K562 (cell line): ENCODE measurements around the gene POMGNT1. TPM values are rescaled to one million over a fixed set of nuclear protein-coding genes. Genes with fewer than 3 reads are reported as not detected.

Source experiments
- E2F3 ChIP-seq: fragments of 250-450 bp; sonication (Bioruptor Pico); IDR thresholded peaks from 2 replicates; pipeline ENCODE4 v1.4.0; 2020; ENCODE audit warnings: mild to moderate bottlenecking
- FOSL1 ChIP-seq: fragments of 200-800 bp; sonication (Bioruptor generic); conservative IDR thresholded peaks from 2 replicates; pipeline ENCODE4 v1.6.1; 2016; ENCODE audit warnings: missing genetic modification characterization, missing compliant biosample characterization
- FOXK1 ChIP-seq: sonication (generic); formaldehyde crosslinking; IDR thresholded peaks from 2 replicates; pipeline ENCODE4 v1.8.0; 2022; ENCODE audit warnings: missing genetic modification reagents, mild to moderate bottlenecking, borderline replicate concordance
- GATAD2A ChIP-seq: fragments of 450-650 bp; IDR thresholded peaks from 2 replicates; pipeline ENCODE4 v1.6.1; 2017
- GATAD2B ChIP-seq: fragments of 450-650 bp; IDR thresholded peaks from 2 replicates; pipeline ENCODE4 v1.6.1; 2017; ENCODE audit warnings: mild to moderate bottlenecking, borderline replicate concordance
- L3MBTL2 ChIP-seq: fragments of 450-650 bp; IDR thresholded peaks from 2 replicates; pipeline ENCODE4 v1.6.1; 2016; ENCODE audit warnings: mild to moderate bottlenecking, moderate library complexity
- NR3C1 ChIP-seq: sonication (generic); formaldehyde crosslinking; IDR thresholded peaks from 2 replicates; pipeline ENCODE4 v1.8.1; 2022; ENCODE audit warnings: missing genetic modification reagents
- PRPF4 ChIP-seq: fragments of 200-400 bp; formaldehyde crosslinking; IDR thresholded peaks from one replicate; pipeline ENCODE4 v1.6.1; 2017; ENCODE audit warnings: low read length, low read depth, mild to moderate bottlenecking; ENCODE audit not compliant: insufficient read depth, poor library complexity, severe bottlenecking
- SUPT5H ChIP-seq: fragments of 450-650 bp; IDR thresholded peaks from 2 replicates; pipeline ENCODE4 v1.6.1; 2016
- U2AF1 ChIP-seq: fragments of 200-400 bp; formaldehyde crosslinking; optimal IDR thresholded peaks from 2 replicates; pipeline ENCODE3; 2017; ENCODE audit warnings: mild to moderate bottlenecking, low read depth, low read length, moderate library complexity
- ZNF263 ChIP-seq: sonication (generic); formaldehyde crosslinking; IDR thresholded peaks from 2 replicates; pipeline ENCODE4 v1.8.0; 2022; ENCODE audit warnings: mild to moderate bottlenecking, missing genetic modification reagents, borderline replicate concordance
- polyA plus RNA-seq, 8 experiments: library from polyadenylated mRNA; depleted of rRNA in 4 of 8; stranded (reverse) in 5 of 8; unstranded in 3 of 8; fragments of >200 nt; fragmentation: Nextera tagmentation in 2 of 8; fragmentation: Illumina TruSeq in 1 of 8; extraction: Ambion mirVana in 2 of 8; extraction: Trizol in 1 of 8; gene quantifications; 2 replicates each; pipeline versions ENCODE4 v1.2.1 to v1.2.3, GENCODE V29; 2011 to 2014; ENCODE audit warnings: inconsistent platforms in 1 of 8, missing spikeins in 1 of 8
- total RNA-seq, 7 experiments: library from RNA; depleted of rRNA in 6 of 7; stranded (reverse); fragments of >200 nt in 6 of 7; fragmentation: Illumina TruSeq in 2 of 7; extraction: Trizol in 2 of 7; gene quantifications; 2 replicates each; pipeline versions ENCODE4 v1.2.1 to v1.2.3, GENCODE V29; 2011 to 2021; ENCODE audit warnings: low replicate concordance in 1 of 7
- TF ChIP-seq, protein P1 (sequence below): fragments of 450-650 bp; formaldehyde crosslinking; IDR thresholded peaks from 2 replicates; pipeline ENCODE4 v1.4.0; 2022; ENCODE audit warnings: mild to moderate bottlenecking, moderate library complexity
- TF ChIP-seq, protein P2 (sequence below): fragments of 450-650 bp; formaldehyde crosslinking; IDR thresholded peaks from 2 replicates; pipeline ENCODE4 v1.4.0; 2022; ENCODE audit warnings: missing genetic modification characterization
- TF ChIP-seq, protein P3 (sequence below): fragments of 450-650 bp; formaldehyde crosslinking; IDR thresholded peaks from 2 replicates; pipeline ENCODE4 v1.4.0; 2020; ENCODE audit warnings: mild to moderate bottlenecking, moderate library complexity
- TF ChIP-seq, protein P4 (sequence below): sonication (generic); formaldehyde crosslinking; IDR thresholded peaks from 2 replicates; pipeline ENCODE4 v1.9.0; 2022; ENCODE audit warnings: mild to moderate bottlenecking, missing genetic modification reagents
- TF ChIP-seq, protein P5 (sequence below): sonication (generic); formaldehyde crosslinking; IDR thresholded peaks from 2 replicates; pipeline ENCODE4 v1.5.0; 2020; ENCODE audit warnings: missing genetic modification reagents
- TF ChIP-seq, protein P6 (sequence below): fragments of 450-650 bp; IDR thresholded peaks from 2 replicates; pipeline ENCODE4 v1.6.1; 2017; ENCODE audit warnings: antibody characterized with exemption

The POMGNT1 gene
- total and polyA plus RNA-seq, 9 of the 15 experiments (the other 6 are each of a cell fraction or from before 2014, with no cell fraction given), result 14.1 to 58.9 (median 37.8) TPM

DNA sequence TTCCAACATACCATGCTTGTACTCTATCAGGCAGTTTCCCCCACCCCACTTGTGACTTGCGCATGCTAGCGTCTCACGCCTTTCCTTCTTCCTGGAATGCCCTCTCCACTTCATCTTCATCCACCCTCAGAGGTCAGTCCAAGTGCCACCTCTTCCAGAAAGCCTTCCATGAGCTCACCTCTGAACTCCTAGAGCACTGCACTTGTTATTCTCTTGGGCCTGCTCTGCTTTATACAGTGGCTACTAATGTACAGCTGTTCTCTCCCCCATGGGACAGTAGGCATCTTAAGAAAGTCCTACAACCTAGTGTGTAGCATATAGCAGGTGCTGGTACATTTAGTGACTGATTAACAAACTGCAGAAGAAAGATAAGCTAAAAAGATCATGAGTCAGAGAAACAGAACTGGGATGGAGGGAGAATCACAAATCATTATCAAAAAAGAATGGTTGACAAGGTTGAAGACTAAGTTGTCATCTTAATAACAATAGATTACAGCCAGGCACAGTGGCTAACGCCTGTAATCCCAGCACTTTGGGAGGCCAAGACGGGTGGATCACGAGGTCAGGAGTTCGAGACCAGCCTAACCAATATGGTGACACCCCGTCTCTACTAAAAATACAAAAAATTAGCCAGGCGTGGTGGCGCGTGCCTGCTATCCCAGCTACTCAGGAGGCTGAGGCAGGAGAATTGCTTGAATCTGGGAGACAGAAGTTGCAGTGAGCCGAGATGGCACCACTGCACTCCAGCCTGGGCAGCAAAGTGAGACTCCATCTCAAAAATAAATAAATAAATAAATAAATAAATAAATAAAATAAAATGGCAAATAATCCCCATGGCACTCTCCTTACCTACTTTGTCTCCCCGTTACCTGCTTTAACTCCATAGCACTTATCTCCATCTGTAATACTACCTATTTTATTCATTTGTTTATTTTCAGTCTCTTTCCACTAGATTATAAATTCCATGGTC, 39.6 kb downstream of the POMGNT1 start (continued):
- no peak for TF ChIP-seq U2AF1
- TF ChIP-seq GATAD2A, result peak; percentile 91
- TF ChIP-seq FOXK1 (CRISPR knock-in tag), result no peak
- TF ChIP-seq, protein P1, sequence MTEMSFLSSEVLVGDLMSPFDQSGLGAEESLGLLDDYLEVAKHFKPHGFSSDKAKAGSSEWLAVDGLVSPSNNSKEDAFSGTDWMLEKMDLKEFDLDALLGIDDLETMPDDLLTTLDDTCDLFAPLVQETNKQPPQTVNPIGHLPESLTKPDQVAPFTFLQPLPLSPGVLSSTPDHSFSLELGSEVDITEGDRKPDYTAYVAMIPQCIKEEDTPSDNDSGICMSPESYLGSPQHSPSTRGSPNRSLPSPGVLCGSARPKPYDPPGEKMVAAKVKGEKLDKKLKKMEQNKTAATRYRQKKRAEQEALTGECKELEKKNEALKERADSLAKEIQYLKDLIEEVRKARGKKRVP (CRISPR knock-in tag), result peak; percentile 60; the same call in 1 of the 2 replicates
- TF ChIP-seq, protein P2, sequence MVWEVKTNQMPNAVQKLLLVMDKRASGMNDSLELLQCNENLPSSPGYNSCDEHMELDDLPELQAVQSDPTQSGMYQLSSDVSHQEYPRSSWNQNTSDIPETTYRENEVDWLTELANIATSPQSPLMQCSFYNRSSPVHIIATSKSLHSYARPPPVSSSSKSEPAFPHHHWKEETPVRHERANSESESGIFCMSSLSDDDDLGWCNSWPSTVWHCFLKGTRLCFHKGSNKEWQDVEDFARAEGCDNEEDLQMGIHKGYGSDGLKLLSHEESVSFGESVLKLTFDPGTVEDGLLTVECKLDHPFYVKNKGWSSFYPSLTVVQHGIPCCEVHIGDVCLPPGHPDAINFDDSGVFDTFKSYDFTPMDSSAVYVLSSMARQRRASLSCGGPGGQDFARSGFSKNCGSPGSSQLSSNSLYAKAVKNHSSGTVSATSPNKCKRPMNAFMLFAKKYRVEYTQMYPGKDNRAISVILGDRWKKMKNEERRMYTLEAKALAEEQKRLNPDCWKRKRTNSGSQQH (CRISPR knock-in tag), result no peak
- no peak; the same call in 1 of the 2 replicates for TF ChIP-seq ZNF263 (CRISPR knock-in tag)
- TF ChIP-seq, protein P3, sequence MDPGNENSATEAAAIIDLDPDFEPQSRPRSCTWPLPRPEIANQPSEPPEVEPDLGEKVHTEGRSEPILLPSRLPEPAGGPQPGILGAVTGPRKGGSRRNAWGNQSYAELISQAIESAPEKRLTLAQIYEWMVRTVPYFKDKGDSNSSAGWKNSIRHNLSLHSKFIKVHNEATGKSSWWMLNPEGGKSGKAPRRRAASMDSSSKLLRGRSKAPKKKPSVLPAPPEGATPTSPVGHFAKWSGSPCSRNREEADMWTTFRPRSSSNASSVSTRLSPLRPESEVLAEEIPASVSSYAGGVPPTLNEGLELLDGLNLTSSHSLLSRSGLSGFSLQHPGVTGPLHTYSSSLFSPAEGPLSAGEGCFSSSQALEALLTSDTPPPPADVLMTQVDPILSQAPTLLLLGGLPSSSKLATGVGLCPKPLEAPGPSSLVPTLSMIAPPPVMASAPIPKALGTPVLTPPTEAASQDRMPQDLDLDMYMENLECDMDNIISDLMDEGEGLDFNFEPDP (CRISPR knock-in tag), result no peak
- no peak for TF ChIP-seq E2F3 (CRISPR knock-in tag)
- TF ChIP-seq, protein P4, sequence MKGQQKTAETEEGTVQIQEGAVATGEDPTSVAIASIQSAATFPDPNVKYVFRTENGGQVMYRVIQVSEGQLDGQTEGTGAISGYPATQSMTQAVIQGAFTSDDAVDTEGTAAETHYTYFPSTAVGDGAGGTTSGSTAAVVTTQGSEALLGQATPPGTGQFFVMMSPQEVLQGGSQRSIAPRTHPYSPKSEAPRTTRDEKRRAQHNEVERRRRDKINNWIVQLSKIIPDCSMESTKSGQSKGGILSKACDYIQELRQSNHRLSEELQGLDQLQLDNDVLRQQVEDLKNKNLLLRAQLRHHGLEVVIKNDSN, result no peak
- TF ChIP-seq, protein P5, sequence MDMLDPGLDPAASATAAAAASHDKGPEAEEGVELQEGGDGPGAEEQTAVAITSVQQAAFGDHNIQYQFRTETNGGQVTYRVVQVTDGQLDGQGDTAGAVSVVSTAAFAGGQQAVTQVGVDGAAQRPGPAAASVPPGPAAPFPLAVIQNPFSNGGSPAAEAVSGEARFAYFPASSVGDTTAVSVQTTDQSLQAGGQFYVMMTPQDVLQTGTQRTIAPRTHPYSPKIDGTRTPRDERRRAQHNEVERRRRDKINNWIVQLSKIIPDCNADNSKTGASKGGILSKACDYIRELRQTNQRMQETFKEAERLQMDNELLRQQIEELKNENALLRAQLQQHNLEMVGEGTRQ, result no peak
- TF ChIP-seq NR3C1, result no peak
- TF ChIP-seq SUPT5H, result no peak
- no peak for TF ChIP-seq PRPF4
- TF ChIP-seq L3MBTL2, result peak; percentile 65
- peak; percentile 99 for TF ChIP-seq FOSL1 (tag)
- TF ChIP-seq GATAD2B, result peak; percentile 98
- TF ChIP-seq, protein P6, sequence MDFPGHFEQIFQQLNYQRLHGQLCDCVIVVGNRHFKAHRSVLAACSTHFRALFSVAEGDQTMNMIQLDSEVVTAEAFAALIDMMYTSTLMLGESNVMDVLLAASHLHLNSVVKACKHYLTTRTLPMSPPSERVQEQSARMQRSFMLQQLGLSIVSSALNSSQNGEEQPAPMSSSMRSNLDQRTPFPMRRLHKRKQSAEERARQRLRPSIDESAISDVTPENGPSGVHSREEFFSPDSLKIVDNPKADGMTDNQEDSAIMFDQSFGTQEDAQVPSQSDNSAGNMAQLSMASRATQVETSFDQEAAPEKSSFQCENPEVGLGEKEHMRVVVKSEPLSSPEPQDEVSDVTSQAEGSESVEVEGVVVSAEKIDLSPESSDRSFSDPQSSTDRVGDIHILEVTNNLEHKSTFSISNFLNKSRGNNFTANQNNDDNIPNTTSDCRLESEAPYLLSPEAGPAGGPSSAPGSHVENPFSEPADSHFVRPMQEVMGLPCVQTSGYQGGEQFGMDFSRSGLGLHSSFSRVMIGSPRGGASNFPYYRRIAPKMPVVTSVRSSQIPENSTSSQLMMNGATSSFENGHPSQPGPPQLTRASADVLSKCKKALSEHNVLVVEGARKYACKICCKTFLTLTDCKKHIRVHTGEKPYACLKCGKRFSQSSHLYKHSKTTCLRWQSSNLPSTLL, result no peak
